Psoas muscle (tissue), 8 donors: Measurements from ENCODE around the gene SNRPA1. TPM values are rescaled to one million over a fixed set of nuclear protein-coding genes. Genes with fewer than 3 reads are reported as not detected.

Experiments
- ATAC-seq, 4 donors: fragments of 200-7000 bp; cut with Tn5 transposase; one replicate each; pipeline ENCODE4 v1.9.1; 2020; ENCODE audit warnings: moderate library complexity in 3 of 4, mild to moderate bottlenecking in 2 of 4
- DNase-seq, 2 donors: peaks; one replicate each; pipeline ENCODE4 v3.0.0-alpha.2; 2020
- H3K27ac ChIP-seq: fragments of 200-600 bp; one replicate; pipeline ENCODE4 v1.8.0; 2022
- H3K27me3 ChIP-seq, 3 donors: fragments of 200-600 bp in 1 of 3; one replicate each; pipeline versions ENCODE4 v1.6.1 to v1.8.0; 2013 to 2022; ENCODE audit warnings: low read length in 2 of 3, mild to moderate bottlenecking in 2 of 3, moderate library complexity in 1 of 3; ENCODE audit not compliant: insufficient read depth in 3 of 3
- H3K36me3 ChIP-seq, 2 donors: fragments of 200-600 bp in 1 of 2; one replicate each; pipeline versions ENCODE4 v1.6.1 to v1.8.0; 2013 to 2022; ENCODE audit warnings: low read depth in 1 of 2, mild to moderate bottlenecking in 1 of 2, moderate library complexity in 1 of 2; ENCODE audit not compliant: insufficient read depth in 1 of 2
- H3K4me1 ChIP-seq: fragments of 200-600 bp; one replicate; pipeline ENCODE4 v1.8.0; 2022
- H3K4me3 ChIP-seq: fragments of 200-600 bp; one replicate; pipeline ENCODE4 v1.8.0; 2022; ENCODE audit warnings: mild to moderate bottlenecking
- H3K9me3 ChIP-seq: fragments of 200-600 bp; one replicate; pipeline ENCODE4 v1.8.0; 2022
- WGBS, 3 donors: extraction: QIAGEN DNeasy Blood & Tissue Kit; methylation state at CpG; one replicate each; pipeline versions ENCODE4 v1.1.6 to v1.1.7; 2013; 5-methylcytosine and 5-hydroxymethylcytosine counted together
- intact Hi-C, 2 donors: fragments of 100-400 bp; cut with DNase I; formaldehyde crosslinking; loops; one replicate each; pipeline versions ENCODE4 v1.11.0 to v1.14.2; 2022
- polyA plus RNA-seq, 3 donors: library from polyadenylated mRNA; stranded (reverse); fragments of 200-250 nt; gene quantifications; one replicate each; pipeline ENCODE4 v1.2.3, GENCODE V29; 2013
- total RNA-seq, 4 donors: library from RNA; stranded (reverse); fragmentation: NEBNext Ultra II Directional in 2 of 4; extraction: Animal tissue kit (Norgen Biotek cat#: 25700) in 2 of 4; gene quantifications; one replicate each; pipeline versions ENCODE4 v1.2.1 to v1.2.4, GENCODE V29; 2021 to 2023
- TF ChIP-seq, protein P1 (sequence below): fragments of 200-600 bp; IDR thresholded peaks from one replicate; pipeline ENCODE4 v1.8.0; 2022; ENCODE audit warnings: antibody characterized with exemption
- donor health status: healthy with polysubstance abuse.
- donor health status: DM: no; HTN: no; CAD: no; lungs with moderate emphysema.
- donor health status: Bipolar disorder and iron deficiency.
- donor health status: healthy.
- donor health status: DM: yes; HTN: yes; CAD: no.
- donor health status: DM: no; HTN: no; CAD: no.
- donor health status: DM: no; HTN: no; CAD: no.
- donor health status: DM: yes; HTN: yes; CAD: no.

SNRPA1 gene
- total and polyA plus RNA-seq, 7 donors = 14.8 to 126 (median 35.4) TPM

- ATAC-seq (peak in 1 of 4 donors; percentile 36), DNase-seq (no peak)
- 70 to 88% (median 80%) methylated on average over 5 of the region's 5 CpGs for WGBS, 3 donors
- no peaks in the 10 kb centered on the region for H3K4me1 ChIP-seq
- TF ChIP-seq, protein P1, sequence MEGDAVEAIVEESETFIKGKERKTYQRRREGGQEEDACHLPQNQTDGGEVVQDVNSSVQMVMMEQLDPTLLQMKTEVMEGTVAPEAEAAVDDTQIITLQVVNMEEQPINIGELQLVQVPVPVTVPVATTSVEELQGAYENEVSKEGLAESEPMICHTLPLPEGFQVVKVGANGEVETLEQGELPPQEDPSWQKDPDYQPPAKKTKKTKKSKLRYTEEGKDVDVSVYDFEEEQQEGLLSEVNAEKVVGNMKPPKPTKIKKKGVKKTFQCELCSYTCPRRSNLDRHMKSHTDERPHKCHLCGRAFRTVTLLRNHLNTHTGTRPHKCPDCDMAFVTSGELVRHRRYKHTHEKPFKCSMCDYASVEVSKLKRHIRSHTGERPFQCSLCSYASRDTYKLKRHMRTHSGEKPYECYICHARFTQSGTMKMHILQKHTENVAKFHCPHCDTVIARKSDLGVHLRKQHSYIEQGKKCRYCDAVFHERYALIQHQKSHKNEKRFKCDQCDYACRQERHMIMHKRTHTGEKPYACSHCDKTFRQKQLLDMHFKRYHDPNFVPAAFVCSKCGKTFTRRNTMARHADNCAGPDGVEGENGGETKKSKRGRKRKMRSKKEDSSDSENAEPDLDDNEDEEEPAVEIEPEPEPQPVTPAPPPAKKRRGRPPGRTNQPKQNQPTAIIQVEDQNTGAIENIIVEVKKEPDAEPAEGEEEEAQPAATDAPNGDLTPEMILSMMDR = no peak
- H3K36me3 ChIP-seq = peaks cover 0 to 77% of the 10 kb centered on the region in 2 donors
- intact Hi-C loops = loop anchor here in 1 of 2 donors (1.0 kb wide), 1 partner anchor 84 kb away; no protein-coding TSS in a partner anchor
- H3K4me3 ChIP-seq = no peak overlapping the region
- H3K27ac ChIP-seq = no peak overlapping the region
- no peaks in the 10 kb centered on the region for H3K9me3 ChIP-seq
- H3K27me3 ChIP-seq = no peaks in the 10 kb centered on the region
Measured at GRCh38 chr15:101316529-101316928, 21.5 kb upstream of the SNRPA1 start.

- DNase-seq (no peak), ATAC-seq (no peak)
- H3K27me3 ChIP-seq = no peaks in the 10 kb centered on the region
- no peak overlapping the region for H3K27ac ChIP-seq
- 64 to 73% (median 67%) methylated on average over 10 of the region's 10 CpGs for WGBS, 3 donors
- H3K36me3 ChIP-seq = peaks cover 0 to 69% of the 10 kb centered on the region in 2 donors
- H3K4me3 ChIP-seq = no peak overlapping the region
- intact Hi-C loops = loop anchor here in 1 of 2 donors (1.0 kb wide), 1 partner anchor 85 kb away; no protein-coding TSS in a partner anchor
- no peaks in the 10 kb centered on the region for H3K4me1 ChIP-seq
- TF ChIP-seq, protein P1 = no peak
- H3K9me3 ChIP-seq = no peaks in the 10 kb centered on the region
Measured at GRCh38 chr15:101315736-101316135, 20.7 kb upstream of the SNRPA1 start.

- H3K27ac ChIP-seq = no peak overlapping the region
- peak in 1 of 4 donors; percentile 26 for ATAC-seq
- H3K9me3 ChIP-seq = no peaks in the 10 kb centered on the region
- intact Hi-C loops = no loop called here
- DNase-seq = no peak
- H3K4me1 ChIP-seq = no peaks in the 10 kb centered on the region
- WGBS, 3 donors = 85 to 89% (median 85%) methylated on average over 19 of the region's 19 CpGs
- H3K36me3 ChIP-seq = peaks cover 0 to 63% of the 10 kb centered on the region in 2 donors
- TF ChIP-seq, protein P1 = no peak
- H3K27me3 ChIP-seq = no peaks in the 10 kb centered on the region
- no peak overlapping the region for H3K4me3 ChIP-seq
Measured at GRCh38 chr15:101314336-101315125, 19.5 kb upstream of the SNRPA1 start.

GRCh38 chr15:101313041-101313761 lies 18.2 kb upstream of the SNRPA1 start:
- TF ChIP-seq, protein P1 = no peak
- H3K9me3 ChIP-seq = no peaks in the 10 kb centered on the region
- peak in 2 of 4 donors; percentile 10 to 20 for ATAC-seq
- 77 to 88% (median 85%) methylated on average over 21 of the region's 21 CpGs for WGBS, 3 donors
- no peaks in the 10 kb centered on the region for H3K4me1 ChIP-seq
- H3K27me3 ChIP-seq = peaks cover 0 to 1% (median 0%) of the 10 kb centered on the region in 3 donors
- DNase-seq = no peak
- H3K4me3 ChIP-seq = no peak overlapping the region
- H3K27ac ChIP-seq = no peak overlapping the region
- intact Hi-C loops = no loop called here
- H3K36me3 ChIP-seq = peaks cover 0 to 60% of the 10 kb centered on the region in 2 donors
